Measurements from ENCODE around the gene PLA2G4B. TPM values are rescaled to one million over a fixed set of nuclear protein-coding genes. Genes with fewer than 3 reads are reported as not detected.

PLA2G4B gene
- total RNA-seq, 1 donor from 2014 or later = 17.7 TPM

GRCh38 chr15:41887893-41888292, 49.2 kb downstream of the PLA2G4B start:
- TF ChIP-seq, protein P1, sequence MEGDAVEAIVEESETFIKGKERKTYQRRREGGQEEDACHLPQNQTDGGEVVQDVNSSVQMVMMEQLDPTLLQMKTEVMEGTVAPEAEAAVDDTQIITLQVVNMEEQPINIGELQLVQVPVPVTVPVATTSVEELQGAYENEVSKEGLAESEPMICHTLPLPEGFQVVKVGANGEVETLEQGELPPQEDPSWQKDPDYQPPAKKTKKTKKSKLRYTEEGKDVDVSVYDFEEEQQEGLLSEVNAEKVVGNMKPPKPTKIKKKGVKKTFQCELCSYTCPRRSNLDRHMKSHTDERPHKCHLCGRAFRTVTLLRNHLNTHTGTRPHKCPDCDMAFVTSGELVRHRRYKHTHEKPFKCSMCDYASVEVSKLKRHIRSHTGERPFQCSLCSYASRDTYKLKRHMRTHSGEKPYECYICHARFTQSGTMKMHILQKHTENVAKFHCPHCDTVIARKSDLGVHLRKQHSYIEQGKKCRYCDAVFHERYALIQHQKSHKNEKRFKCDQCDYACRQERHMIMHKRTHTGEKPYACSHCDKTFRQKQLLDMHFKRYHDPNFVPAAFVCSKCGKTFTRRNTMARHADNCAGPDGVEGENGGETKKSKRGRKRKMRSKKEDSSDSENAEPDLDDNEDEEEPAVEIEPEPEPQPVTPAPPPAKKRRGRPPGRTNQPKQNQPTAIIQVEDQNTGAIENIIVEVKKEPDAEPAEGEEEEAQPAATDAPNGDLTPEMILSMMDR (conservative IDR thresholded peaks at IDR 0.05) = no peak
- no peak overlapping the region for H3K4me3 Mint-ChIP-seq
- no peaks in the 10 kb centered on the region for H3K36me3 Mint-ChIP-seq
- H3K27me3 Mint-ChIP-seq = peaks cover 9% of the 10 kb centered on the region
- H3K4me1 Mint-ChIP-seq (ENCODE audit: unreplicated experiment) = no peaks in the 10 kb centered on the region
- H3K27ac Mint-ChIP-seq = no peak overlapping the region
- DNase-seq (ENCODE audit: extremely low spot score, unreplicated experiment) = no peak
- no peaks in the 10 kb centered on the region for H3K9me3 Mint-ChIP-seq

- Mint-ChIP-seq H3K27me3 (peaks cover 6% of the 10 kb centered on the region), H3K4me3 (no peak overlapping the region), H3K36me3 (no peaks in the 10 kb centered on the region), H3K27ac (no peak overlapping the region), H3K9me3 (no peaks in the 10 kb centered on the region), H3K4me1 (ENCODE audit: unreplicated experiment) (no peaks in the 10 kb centered on the region)
- DNase-seq (ENCODE audit: extremely low spot score, unreplicated experiment) = no peak
- TF ChIP-seq, protein P1 (conservative IDR thresholded peaks at IDR 0.05) = no peak
Observed at GRCh38 chr15:41888662-41889253, 50.1 kb downstream of the PLA2G4B start.

- TF ChIP-seq, protein P1 (conservative IDR thresholded peaks at IDR 0.05) = no peak
- H3K27me3 Mint-ChIP-seq = no peaks in the 10 kb centered on the region
- H3K4me1 Mint-ChIP-seq (ENCODE audit: unreplicated experiment) = peaks cover 1% of the 10 kb centered on the region
- no peak for DNase-seq (ENCODE audit: extremely low spot score, unreplicated experiment)
- no peaks in the 10 kb centered on the region for H3K9me3 Mint-ChIP-seq
- no peak overlapping the region for H3K4me3 Mint-ChIP-seq
- H3K27ac Mint-ChIP-seq = no peak overlapping the region
- H3K36me3 Mint-ChIP-seq = no peaks in the 10 kb centered on the region
Observed at GRCh38 chr15:41890050-41890690, 51.5 kb downstream of the PLA2G4B start.

DNA sequence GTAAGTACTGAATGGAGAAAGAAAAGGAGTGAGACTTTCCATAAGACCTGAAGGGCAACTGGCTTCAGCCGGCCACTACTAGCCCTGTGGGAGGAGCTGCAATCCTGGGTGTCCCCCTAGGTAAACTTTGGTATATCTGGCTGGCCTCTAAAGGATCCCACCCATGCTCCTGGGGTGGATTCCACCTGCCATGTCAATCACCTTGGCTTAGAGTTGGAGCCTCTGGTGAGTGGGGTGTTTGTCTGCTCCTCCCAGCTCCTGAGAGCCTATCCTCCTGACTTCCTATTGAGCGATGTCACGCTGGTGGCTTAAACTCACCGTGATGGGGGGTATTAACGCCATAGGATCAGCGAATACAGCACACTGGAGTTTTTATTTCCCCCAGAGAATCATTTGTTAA, 52.6 kb downstream of the PLA2G4B start:
- H3K36me3 Mint-ChIP-seq = no peaks in the 10 kb centered on the region
- H3K27ac Mint-ChIP-seq = no peak overlapping the region
- no peak overlapping the region for H3K4me3 Mint-ChIP-seq
- TF ChIP-seq, protein P1 (conservative IDR thresholded peaks at IDR 0.05) = no peak
- H3K4me1 Mint-ChIP-seq (ENCODE audit: unreplicated experiment) = peaks cover 5% of the 10 kb centered on the region
- H3K27me3 Mint-ChIP-seq = no peaks in the 10 kb centered on the region
- no peak for DNase-seq (ENCODE audit: extremely low spot score, unreplicated experiment)
- no peaks in the 10 kb centered on the region for H3K9me3 Mint-ChIP-seq

GRCh38 chr15:41891946-41892345, 53.3 kb downstream of the PLA2G4B start:
- Mint-ChIP-seq H3K9me3 (no peaks in the 10 kb centered on the region), H3K4me3 (no peak overlapping the region), H3K4me1 (ENCODE audit: unreplicated experiment) (peaks cover 5% of the 10 kb centered on the region), H3K27ac (no peak overlapping the region), H3K27me3 (no peaks in the 10 kb centered on the region), H3K36me3 (no peaks in the 10 kb centered on the region)
- DNase-seq (ENCODE audit: extremely low spot score, unreplicated experiment) = no peak
- TF ChIP-seq, protein P1 (conservative IDR thresholded peaks at IDR 0.05) = no peak
